Neutrophil (primary cell): ENCODE measurements around the gene PET100.

ENCODE experiments used
- H3K27ac ChIP-seq: fragments of 200-600 bp; sonication (generic); 2 replicates; pipeline ENCODE4 v1.5.1; 2016; ENCODE audit warnings: mild to moderate bottlenecking, moderate library complexity
- H3K27me3 ChIP-seq: fragments of 200-600 bp; sonication (generic); 2 replicates; pipeline ENCODE4 v1.6.0; 2016; ENCODE audit warnings: mild to moderate bottlenecking
- H3K36me3 ChIP-seq: fragments of 200-600 bp; sonication (generic); 2 replicates; pipeline ENCODE4 v1.5.1; 2017
- H3K4me1 ChIP-seq, 2 experiments: fragments of 200-600 bp in 1 of 2; sonication (generic) in 1 of 2; 1 replicate in 1 of 2; 2 replicates in 1 of 2; pipeline versions ENCODE4 v1.5.1 to v1.6.1; 2013 to 2016; ENCODE audit warnings: low read depth in 1 of 2, low read length in 1 of 2, mild to moderate bottlenecking in 1 of 2, moderate library complexity in 1 of 2; ENCODE audit not compliant: control insufficient read depth in 1 of 2, insufficient read depth in 1 of 2
- H3K4me3 ChIP-seq, 2 experiments: fragments of 200-600 bp in 1 of 2; sonication (generic) in 1 of 2; 1 replicate in 1 of 2; 2 replicates in 1 of 2; pipeline ENCODE4 v1.5.1; 2013 to 2016; ENCODE audit warnings: low read depth in 1 of 2, low read length in 1 of 2, mild to moderate bottlenecking in 1 of 2, moderate library complexity in 1 of 2
- H3K9me3 ChIP-seq: fragments of 200-600 bp; sonication (generic); 2 replicates; pipeline ENCODE4 v1.5.1; 2016
- TF ChIP-seq, protein P1 (sequence below): fragments of 200-600 bp; sonication (generic); IDR thresholded peaks from 2 replicates; pipeline ENCODE4 v1.5.1; 2016; ENCODE audit warnings: antibody characterized with exemption

PET100 gene

DNA sequence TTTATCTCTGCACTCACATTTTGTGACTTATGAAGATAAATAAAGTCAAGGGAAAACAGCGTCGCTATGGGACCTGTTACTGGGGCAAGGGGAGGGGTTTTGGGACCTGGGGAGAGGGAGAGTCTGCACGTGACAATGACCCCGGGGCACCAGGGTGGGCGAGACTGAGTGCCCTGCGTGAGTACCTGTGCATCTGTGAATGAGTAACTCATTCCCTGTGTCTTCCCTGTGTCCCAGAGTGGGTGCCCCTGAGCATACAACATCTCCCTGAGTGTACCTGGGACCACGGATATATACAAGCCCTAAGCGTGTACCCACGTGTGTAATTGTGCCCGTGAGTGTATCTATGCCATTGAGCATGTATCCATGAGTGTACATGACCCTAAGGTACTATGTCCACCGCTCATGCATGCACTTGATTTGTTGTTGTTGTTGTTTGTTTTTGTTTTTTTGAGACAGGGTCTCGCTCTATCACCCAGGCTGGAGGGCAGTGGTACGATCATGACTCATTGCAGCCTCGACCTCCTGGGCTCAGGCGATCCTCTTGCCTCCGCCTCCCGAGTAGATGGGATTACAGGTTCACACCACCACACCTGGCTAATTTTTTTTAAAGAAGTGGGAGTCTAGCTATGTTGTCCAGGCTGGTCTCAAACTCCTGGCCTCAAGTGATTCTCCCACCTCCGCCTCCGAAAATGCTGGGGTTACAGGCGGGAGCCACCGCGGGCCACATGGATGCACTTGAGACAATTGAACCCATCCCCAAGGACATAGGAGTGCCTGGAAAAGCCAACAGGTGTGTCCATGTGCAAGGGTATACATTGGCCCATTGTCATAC, 50.4 kb downstream of the PET100 start:
- Histone ChIP-seq H3K27me3 (no peaks in the 10 kb centered on the region), H3K4me3 (peak overlapping the region; percentile 97 to 100), H3K36me3 (peaks cover 31% of the 10 kb centered on the region), H3K27ac (peak overlapping the region; percentile 96), H3K9me3 (no peaks in the 10 kb centered on the region), H3K4me1 (peaks cover 71 to 73% of the 10 kb centered on the region in 2 experiments)
- TF ChIP-seq, protein P1, sequence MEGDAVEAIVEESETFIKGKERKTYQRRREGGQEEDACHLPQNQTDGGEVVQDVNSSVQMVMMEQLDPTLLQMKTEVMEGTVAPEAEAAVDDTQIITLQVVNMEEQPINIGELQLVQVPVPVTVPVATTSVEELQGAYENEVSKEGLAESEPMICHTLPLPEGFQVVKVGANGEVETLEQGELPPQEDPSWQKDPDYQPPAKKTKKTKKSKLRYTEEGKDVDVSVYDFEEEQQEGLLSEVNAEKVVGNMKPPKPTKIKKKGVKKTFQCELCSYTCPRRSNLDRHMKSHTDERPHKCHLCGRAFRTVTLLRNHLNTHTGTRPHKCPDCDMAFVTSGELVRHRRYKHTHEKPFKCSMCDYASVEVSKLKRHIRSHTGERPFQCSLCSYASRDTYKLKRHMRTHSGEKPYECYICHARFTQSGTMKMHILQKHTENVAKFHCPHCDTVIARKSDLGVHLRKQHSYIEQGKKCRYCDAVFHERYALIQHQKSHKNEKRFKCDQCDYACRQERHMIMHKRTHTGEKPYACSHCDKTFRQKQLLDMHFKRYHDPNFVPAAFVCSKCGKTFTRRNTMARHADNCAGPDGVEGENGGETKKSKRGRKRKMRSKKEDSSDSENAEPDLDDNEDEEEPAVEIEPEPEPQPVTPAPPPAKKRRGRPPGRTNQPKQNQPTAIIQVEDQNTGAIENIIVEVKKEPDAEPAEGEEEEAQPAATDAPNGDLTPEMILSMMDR, result no peak

DNA sequence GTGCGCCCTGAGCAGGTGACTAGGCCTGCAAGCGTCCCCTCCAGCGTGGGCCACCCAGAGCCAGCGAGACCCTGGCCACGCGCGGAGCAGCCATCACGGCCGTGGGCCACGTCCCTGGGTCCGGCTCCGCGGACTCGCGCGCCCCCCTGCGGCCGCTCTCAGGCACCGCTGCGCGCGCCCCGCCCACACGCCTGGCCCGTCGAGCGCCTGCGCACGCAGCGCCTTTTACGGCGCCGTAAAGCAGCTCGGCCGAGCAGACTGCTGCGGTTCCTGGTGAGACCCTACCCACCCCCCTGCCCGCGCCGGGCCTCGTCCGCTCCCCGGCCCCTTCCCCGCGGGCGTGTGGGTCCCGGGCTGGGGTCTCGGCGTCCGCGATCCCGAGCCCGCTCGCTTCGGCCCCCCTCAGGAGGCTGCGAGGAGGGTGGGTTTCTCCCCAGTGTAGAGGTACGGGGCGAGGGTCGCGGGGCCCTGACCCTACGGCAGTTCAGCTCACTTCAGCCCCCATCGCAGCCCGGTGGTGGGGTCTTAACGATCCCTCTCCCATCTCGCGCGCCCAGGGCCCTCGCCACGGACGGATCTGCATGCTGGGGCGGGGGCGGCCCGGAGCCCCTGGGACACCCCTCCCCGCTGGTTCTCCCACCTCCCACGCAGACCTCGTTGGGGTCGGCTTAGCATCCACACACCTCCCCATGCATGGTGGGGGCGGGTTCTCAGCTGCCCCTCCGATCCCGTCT, 51.2 kb downstream of the PET100 start, which contains the start of gene TRAPPC5:
TRAPPC5 (plus strand) TSS at position 228 of the 734 bp plus-strand sequence. CDS start 1,421 bp downstream, outside the sequence.
- H3K27ac ChIP-seq, result peak within 1 kb of the TSS; percentile 96
- peaks cover 39% of the 10 kb centered on the region for H3K36me3 ChIP-seq
- TF ChIP-seq, protein P1, result peak; percentile 100
- peaks cover 63 to 65% of the 10 kb centered on the region in 2 experiments for H3K4me1 ChIP-seq
- H3K9me3 ChIP-seq, result no peaks in the 10 kb centered on the region
- H3K27me3 ChIP-seq, result no peaks in the 10 kb centered on the region
- peak within 1 kb of the TSS; percentile 97 to 100 for H3K4me3 ChIP-seq
